GM12874 (cell line): ENCODE results near the gene KCNJ6.

Experiments
- CTCF ChIP-seq: IDR thresholded peaks from 2 replicates; pipeline ENCODE4 v1.5.1; 2011; ENCODE audit warnings: low read depth, mild to moderate bottlenecking, control low read depth, low read length, moderate library complexity; ENCODE audit not compliant: insufficient read depth

The KCNJ6 gene

GRCh38 chr21:37627561-37627960 is 288.7 kb downstream of the KCNJ6 start:
- no peak for TF ChIP-seq CTCF

- no peak for TF ChIP-seq CTCF
Measured at GRCh38 chr21:37627074-37627473, 289.2 kb downstream of the KCNJ6 start.

GRCh38 chr21:37626320-37626719 is 289.9 kb downstream of the KCNJ6 start:
- TF ChIP-seq CTCF: no peak

- no peak for TF ChIP-seq CTCF
Measured at GRCh38 chr21:37623689-37624088, 292.6 kb downstream of the KCNJ6 start.

GRCh38 chr21:37623183-37623582 is 293.1 kb downstream of the KCNJ6 start:
- no peak for TF ChIP-seq CTCF

- TF ChIP-seq CTCF: no peak
Measured at GRCh38 chr21:37622755-37623154, 293.5 kb downstream of the KCNJ6 start.

GRCh38 chr21:37620401-37620800 is 295.9 kb downstream of the KCNJ6 start:
- no peak for TF ChIP-seq CTCF
